ENCODE data around the gene RHBDD2. TPM values are rescaled to one million over a fixed set of nuclear protein-coding genes. Genes with fewer than 3 reads are reported as not detected.
"Not testable (repeated sequence)": the region's sequence is repeated elsewhere in the genome, so short reads cannot be mapped to it uniquely, and the experiment has no call there.

Gene RHBDD2
- total RNA-seq, 4 donors from 2014 or later, result 21.6 to 30.2 (median 25.6) TPM

GRCh38 chr7:75905785-75906604 lies 27.2 kb downstream of the RHBDD2 start:
- peak; percentile 96 for ATAC-seq
- 61 to 64% methylated on average over 8 to 9 of the region's 17 CpGs for WGBS, 2 donors (ENCODE audit: low coverage in 1 of 2)
- Histone ChIP-seq H3K27ac (peak overlapping the region in 3 of 4 donors; percentile 49 to 62 (median 61)), H3K4me1 (peaks cover 0 to 16% (median 0%) of the 10 kb centered on the region in 3 donors), H3K9me3 (no peaks in the 10 kb centered on the region), H3K27me3 (no peaks in the 10 kb centered on the region), H3K4me3 (no peak overlapping the region), H3K36me3 (no peaks in the 10 kb centered on the region)
- peak; percentile 51 for TF ChIP-seq POLR2AphosphoS5 (IDR thresholded peaks at IDR 0.05)
- TF ChIP-seq POLR2A (IDR thresholded peaks at IDR 0.05), result peak in 1 of 2 donors; percentile 17
- TF ChIP-seq EP300 (IDR thresholded peaks at IDR 0.05), result no peak

DNA sequence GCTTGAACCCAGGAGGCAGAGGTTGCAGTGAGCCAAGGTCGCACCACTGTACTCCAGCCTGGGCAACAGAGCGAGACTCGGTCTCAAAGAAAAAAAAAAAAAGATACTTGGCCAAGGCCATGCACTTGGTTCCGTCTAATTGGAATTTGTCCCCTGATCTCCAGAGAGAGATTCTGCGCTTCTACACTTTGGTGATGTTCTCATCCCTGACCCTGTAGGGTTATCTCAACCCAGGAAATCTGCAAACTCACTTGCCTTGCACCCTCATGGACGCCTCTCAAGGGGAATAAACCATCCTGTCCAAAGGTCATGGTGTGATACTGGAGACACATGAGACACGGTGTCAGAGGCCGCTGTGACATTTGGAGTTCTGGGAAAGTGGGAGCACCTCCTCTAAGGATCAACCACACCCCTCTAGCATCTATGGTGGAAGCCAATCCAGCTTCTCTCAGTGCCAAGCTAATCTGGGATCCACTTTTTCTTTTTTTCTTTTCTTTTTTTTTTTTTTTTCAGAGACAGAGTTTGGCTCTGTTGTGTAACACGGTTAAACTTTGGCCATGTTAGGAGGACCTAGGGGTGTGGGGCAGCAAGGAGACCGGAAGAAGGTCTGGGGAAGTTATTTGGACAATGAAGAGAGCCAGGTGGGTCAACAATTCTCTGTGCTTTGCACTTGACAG lies 28.3 kb downstream of the RHBDD2 start:
- no peaks in the 10 kb centered on the region for H3K36me3 ChIP-seq
- no peak for ATAC-seq
- H3K27me3 ChIP-seq, result no peaks in the 10 kb centered on the region
- 77 to 79% methylated on average over 8 to 10 of the region's 10 CpGs for WGBS, 2 donors (ENCODE audit: low coverage in 1 of 2)
- no peak overlapping the region for H3K27ac ChIP-seq
- H3K4me1 ChIP-seq, result peaks cover 0 to 16% (median 0%) of the 10 kb centered on the region in 3 donors
- TF ChIP-seq POLR2AphosphoS5 (IDR thresholded peaks at IDR 0.05) (no peak), POLR2A (IDR thresholded peaks at IDR 0.05) (no peak), EP300 (IDR thresholded peaks at IDR 0.05) (no peak)
- TF ChIP-seq, protein P1, sequence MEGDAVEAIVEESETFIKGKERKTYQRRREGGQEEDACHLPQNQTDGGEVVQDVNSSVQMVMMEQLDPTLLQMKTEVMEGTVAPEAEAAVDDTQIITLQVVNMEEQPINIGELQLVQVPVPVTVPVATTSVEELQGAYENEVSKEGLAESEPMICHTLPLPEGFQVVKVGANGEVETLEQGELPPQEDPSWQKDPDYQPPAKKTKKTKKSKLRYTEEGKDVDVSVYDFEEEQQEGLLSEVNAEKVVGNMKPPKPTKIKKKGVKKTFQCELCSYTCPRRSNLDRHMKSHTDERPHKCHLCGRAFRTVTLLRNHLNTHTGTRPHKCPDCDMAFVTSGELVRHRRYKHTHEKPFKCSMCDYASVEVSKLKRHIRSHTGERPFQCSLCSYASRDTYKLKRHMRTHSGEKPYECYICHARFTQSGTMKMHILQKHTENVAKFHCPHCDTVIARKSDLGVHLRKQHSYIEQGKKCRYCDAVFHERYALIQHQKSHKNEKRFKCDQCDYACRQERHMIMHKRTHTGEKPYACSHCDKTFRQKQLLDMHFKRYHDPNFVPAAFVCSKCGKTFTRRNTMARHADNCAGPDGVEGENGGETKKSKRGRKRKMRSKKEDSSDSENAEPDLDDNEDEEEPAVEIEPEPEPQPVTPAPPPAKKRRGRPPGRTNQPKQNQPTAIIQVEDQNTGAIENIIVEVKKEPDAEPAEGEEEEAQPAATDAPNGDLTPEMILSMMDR (IDR thresholded peaks at IDR 0.05), result no peak
- no peaks in the 10 kb centered on the region for H3K9me3 ChIP-seq
- no peak overlapping the region for H3K4me3 ChIP-seq

GRCh38 chr7:75907668-75908039 lies 28.8 kb downstream of the RHBDD2 start:
- H3K9me3 ChIP-seq, H3K27ac ChIP-seq, H3K36me3 ChIP-seq, H3K4me3 ChIP-seq, H3K27me3 ChIP-seq, ATAC-seq: not testable (repeated sequence)
- H3K4me1 ChIP-seq, result peaks cover 0 to 16% (median 0%) of the 10 kb centered on the region in 3 donors
- WGBS, 2 donors (ENCODE audit: low coverage in 1 of 2), result 75 to 87% methylated on average over 1 to 5 of the region's 9 CpGs

DNA sequence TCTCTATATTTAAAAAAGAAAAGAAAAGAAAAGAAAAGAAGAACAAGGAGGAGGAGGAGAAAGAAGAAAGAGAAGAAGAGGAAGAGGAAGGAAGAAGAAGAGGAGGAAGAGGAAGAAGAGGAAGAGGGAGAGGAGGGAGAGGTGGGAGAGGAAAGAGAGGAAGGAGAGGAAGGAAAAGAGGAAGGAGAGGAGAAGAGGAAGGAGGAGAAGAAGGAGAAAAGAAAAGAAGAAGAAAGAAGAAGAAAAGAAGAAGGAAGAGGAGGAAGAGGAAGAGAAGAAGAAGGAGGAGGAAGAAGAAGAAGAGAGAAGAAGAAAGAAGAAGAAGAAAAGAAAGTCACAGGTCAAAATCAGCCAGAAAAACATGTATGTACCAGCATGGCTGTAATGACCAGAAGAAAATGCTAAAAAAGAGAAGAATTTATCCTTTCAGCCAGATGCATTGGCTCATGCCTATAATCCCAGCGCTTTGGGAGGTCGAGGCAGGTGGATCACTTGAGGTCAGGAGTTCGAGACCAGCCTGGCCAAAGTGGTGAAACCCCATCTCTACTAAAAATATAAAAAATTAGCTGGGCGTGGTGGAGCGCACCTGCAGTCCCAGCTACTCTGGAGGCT lies 30.8 kb downstream of the RHBDD2 start:
- ATAC-seq, result no peak
- H3K27ac ChIP-seq, result no peak overlapping the region
- no peak overlapping the region for H3K4me3 ChIP-seq
- H3K27me3 ChIP-seq, result no peaks in the 10 kb centered on the region
- peaks cover 0 to 25% (median 0%) of the 10 kb centered on the region in 3 donors for H3K4me1 ChIP-seq
- TF ChIP-seq, protein P1 (IDR thresholded peaks at IDR 0.05), result no peak
- TF ChIP-seq POLR2A (IDR thresholded peaks at IDR 0.05) (no peak), EP300 (IDR thresholded peaks at IDR 0.05) (no peak), POLR2AphosphoS5 (IDR thresholded peaks at IDR 0.05) (no peak)
- WGBS, 2 donors (ENCODE audit: low coverage in 1 of 2), result 77 to 80% methylated on average over 2 to 5 of the region's 5 CpGs
- H3K9me3 ChIP-seq, result no peaks in the 10 kb centered on the region
- H3K36me3 ChIP-seq, result no peaks in the 10 kb centered on the region

GRCh38 chr7:75911186-75911585 lies 32.4 kb downstream of the RHBDD2 start:
- H3K9me3 ChIP-seq, H3K27ac ChIP-seq, H3K4me3 ChIP-seq, ATAC-seq, H3K36me3 ChIP-seq, H3K27me3 ChIP-seq: not testable (repeated sequence)
- WGBS, 2 donors (ENCODE audit: low coverage in 1 of 2), result 58 to 74% methylated on average over 11 to 12 of the region's 12 CpGs
- H3K4me1 ChIP-seq, result peaks cover 0 to 19% (median 6%) of the 10 kb centered on the region in 3 donors

GRCh38 chr7:75913437-75913836 lies 34.6 kb downstream of the RHBDD2 start:
- H3K36me3 ChIP-seq, result no peaks in the 10 kb centered on the region
- no peak overlapping the region for H3K4me3 ChIP-seq
- H3K4me1 ChIP-seq, result peaks cover 0 to 35% (median 7%) of the 10 kb centered on the region in 3 donors
- TF ChIP-seq POLR2A (IDR thresholded peaks at IDR 0.05) (no peak), EP300 (IDR thresholded peaks at IDR 0.05) (no peak)
- TF ChIP-seq, protein P1 (IDR thresholded peaks at IDR 0.05), result no peak
- H3K27me3 ChIP-seq, result no peaks in the 10 kb centered on the region
- 92 to 95% methylated on average over 4 to 6 of the region's 6 CpGs for WGBS, 2 donors (ENCODE audit: low coverage in 1 of 2)
- ATAC-seq, result no peak
- no peaks in the 10 kb centered on the region for H3K9me3 ChIP-seq
- no peak overlapping the region for H3K27ac ChIP-seq

Data from gastroesophageal sphincter (tissue), 4 donors.